GM20000 (cell line): ENCODE data around the gene CFAP20.
"Not testable (repeated sequence)": the region's sequence is repeated elsewhere in the genome, so short reads cannot be mapped to it uniquely, and the experiment has no call there.

Experiments used
- DNase-seq: peaks from one replicate; pipeline ENCODE4 v3.0.0; 2012; ENCODE audit warnings: low spot score
- CTCF ChIP-seq: IDR thresholded peaks from 2 replicates; pipeline ENCODE4 v1.5.1; 2012; ENCODE audit warnings: mild to moderate bottlenecking, control low read depth; ENCODE audit errors: extremely low read depth, missing control alignments

The CFAP20 gene

GRCh38 chr16:58098207-58099096 lies 30.7 kb downstream of the CFAP20 start:
- DNase-seq: no peak
- TF ChIP-seq CTCF: no peak

GRCh38 chr16:58096249-58096648 lies 32.9 kb downstream of the CFAP20 start:
- DNase-seq: no peak
- TF ChIP-seq CTCF: no peak

- DNase-seq: not testable (repeated sequence)
Measured at GRCh38 chr16:58095575-58095960, 33.6 kb downstream of the CFAP20 start.

GRCh38 chr16:58094791-58095574 lies 34.2 kb downstream of the CFAP20 start:
- no peak for TF ChIP-seq CTCF
- DNase-seq: no peak

GRCh38 chr16:58094026-58094425 lies 35.2 kb downstream of the CFAP20 start:
- no peak for TF ChIP-seq CTCF

GRCh38 chr16:58090396-58090795 lies 38.8 kb downstream of the CFAP20 start:
- DNase-seq: not testable (repeated sequence)

More at GRCh38 chr16:58094026-58094425, 35.2 kb downstream of the CFAP20 start:
- DNase-seq: no peak

- no peak for TF ChIP-seq CTCF
- DNase-seq: no peak
Measured at GRCh38 chr16:58088091-58088490, 41.1 kb downstream of the CFAP20 start.

- no peak for DNase-seq
- TF ChIP-seq CTCF: no peak
Measured at GRCh38 chr16:58087209-58087913, 41.8 kb downstream of the CFAP20 start.
